T-cell (primary cell): ENCODE results near the gene USH2A. TPM values are rescaled to one million over a fixed set of nuclear protein-coding genes. Genes with fewer than 3 reads are reported as not detected.

Source experiments
- ATAC-seq, 4 experiments: fragments of 200-7000 bp in 3 of 4; fragments of 150-1000 bp in 1 of 4; cut with Tn5 transposase; replicated peaks in 1 of 4; 1 replicate in 3 of 4; 2 replicates in 1 of 4; pipeline ENCODE4 v1.10.0; 2021; ENCODE audit warnings: moderate library complexity in 3 of 4, mild to moderate bottlenecking in 2 of 4, moderate number of reproducible peaks in 1 of 4
- CTCF ChIA-PET, 2 donors: fragments of 300-600 bp; sonication (Branson Sonifier 250); formaldehyde crosslinking; loops; one replicate each; lab custom pipeline; 2022; ENCODE audit warnings: antibody characterized with exemption in 2 of 2; lab: Charles Lee
- POLR2A ChIA-PET, 2 donors: fragments of 300-600 bp; sonication (Branson Sonifier 250); formaldehyde crosslinking; loops; one replicate each; lab custom pipeline; 2022; ENCODE audit warnings: antibody characterized with exemption in 2 of 2; lab: Charles Lee
- DNase-seq, 35 experiments: peaks; one replicate each; pipeline versions ENCODE4 v3.0.0 to v3.0.0-alpha.2; 2013 to 2023
- H3K27ac ChIP-seq: one replicate; pipeline ENCODE4 v1.5.1; 2013; ENCODE audit warnings: low read length
- H3K27me3 ChIP-seq, 2 experiments: replicated peaks in 1 of 2; 1 replicate in 1 of 2; 2 replicates in 1 of 2; pipeline versions ENCODE4 v1.6.1 to v1.7.0; 2013; ENCODE audit warnings: low read length in 1 of 2, mixed read lengths in 1 of 2; ENCODE audit not compliant: control insufficient read depth in 2 of 2, insufficient read depth in 2 of 2; ENCODE audit errors: extremely low read depth in 1 of 2
- H3K36me3 ChIP-seq, 2 donors: 1 replicate in 1 of 2; 2 replicates in 1 of 2; pipeline versions ENCODE4 v1.6.1 to v1.7.0; 2013; ENCODE audit warnings: low read length in 1 of 2; ENCODE audit not compliant: control insufficient read depth in 2 of 2, insufficient read depth in 1 of 2; ENCODE audit errors: extremely low read depth in 1 of 2
- H3K4me1 ChIP-seq, 2 experiments: 1 replicate in 1 of 2; 2 replicates in 1 of 2; pipeline versions ENCODE4 v1.6.1 to v1.7.0; 2013; ENCODE audit warnings: low read length in 2 of 2, mixed read lengths in 1 of 2; ENCODE audit not compliant: insufficient read depth in 2 of 2, control insufficient read depth in 1 of 2; ENCODE audit errors: extremely low read depth in 1 of 2
- H3K4me3 ChIP-seq, 2 donors: 1 replicate in 1 of 2; 2 replicates in 1 of 2; pipeline versions ENCODE4 v1.5.1 to v1.7.0; 2013; ENCODE audit warnings: mild to moderate bottlenecking in 2 of 2, low read length in 1 of 2, moderate library complexity in 1 of 2; ENCODE audit not compliant: control insufficient read depth in 1 of 2; ENCODE audit errors: extremely low read depth in 1 of 2
- H3K9me3 ChIP-seq: 2 replicates; pipeline ENCODE4 v1.7.0; 2013
- H3K27ac Mint-ChIP-seq, 2 donors: one replicate each; pipeline ENCODE4 v1.8.0; 2020 to 2021; ENCODE audit warnings: mild to moderate bottlenecking in 2 of 2, mixed read lengths in 2 of 2
- H3K27me3 Mint-ChIP-seq, 2 donors: one replicate each; pipeline ENCODE4 v1.8.0; 2021 to 2022; ENCODE audit warnings: mixed read lengths in 2 of 2
- H3K36me3 Mint-ChIP-seq: one replicate; pipeline ENCODE4 v1.8.0; 2021; ENCODE audit warnings: mixed read lengths
- H3K4me1 Mint-ChIP-seq, 3 donors: one replicate each; pipeline ENCODE4 v1.8.0; 2020 to 2022; ENCODE audit warnings: mixed read lengths in 3 of 3, mild to moderate bottlenecking in 1 of 3
- H3K4me3 Mint-ChIP-seq, 3 donors: one replicate each; pipeline ENCODE4 v1.8.0; 2020 to 2022; ENCODE audit warnings: mild to moderate bottlenecking in 3 of 3, mixed read lengths in 3 of 3, moderate library complexity in 3 of 3
- H3K9me3 Mint-ChIP-seq, 3 donors: one replicate each; pipeline ENCODE4 v1.8.0; 2020 to 2022; ENCODE audit warnings: mixed read lengths in 3 of 3
- WGBS: methylation state at CpG from one replicate; pipeline ENCODE4 v1.1.5; 2013; ENCODE audit warnings: missing lambda C conversion rate; ENCODE audit not compliant: insufficient coverage; 5-methylcytosine and 5-hydroxymethylcytosine counted together
- total RNA-seq, 35 experiments: library from RNA in 6 of 35; stranded (reverse) in 6 of 35; fragments of 120-200 nt in 1 of 35; gene quantifications; one replicate each; pipeline versions ENCODE4 v1.2.1 to v1.2.4 and lab custom pipeline; 2013 to 2026

USH2A gene
- total RNA-seq, 5 donors from 2014 or later (not counting 1 experiment from before 2014, with no cell fraction given): not detected

- H3K27me3 Mint-ChIP-seq: no peaks in the 10 kb centered on the region
- no peak overlapping the region for H3K4me3 Mint-ChIP-seq
- Histone ChIP-seq H3K9me3 (no peaks in the 10 kb centered on the region), H3K27me3 (no peaks in the 10 kb centered on the region), H3K27ac (no peak overlapping the region), H3K4me1 (no peaks in the 10 kb centered on the region), H3K36me3 (no peaks in the 10 kb centered on the region), H3K4me3 (no peak overlapping the region)
- POLR2A ChIA-PET: no interaction called here
- CTCF ChIA-PET: no interaction called here
- no peaks in the 10 kb centered on the region for H3K9me3 Mint-ChIP-seq
- ATAC-seq (no peak), DNase-seq (no peak)
- 100% methylated on average over 2 of the region's 3 CpGs for WGBS
- no peaks in the 10 kb centered on the region for H3K36me3 Mint-ChIP-seq
- no peak overlapping the region for H3K27ac Mint-ChIP-seq
- no peaks in the 10 kb centered on the region for H3K4me1 Mint-ChIP-seq
Observed at GRCh38 chr1:215728169-215728568, 695.1 kb downstream of the USH2A start.

GRCh38 chr1:215720126-215720525 lies 703.1 kb downstream of the USH2A start:
- H3K4me1 ChIP-seq: no peaks in the 10 kb centered on the region
- Mint-ChIP-seq H3K9me3 (peaks cover 4 to 14% (median 8%) of the 10 kb centered on the region in 3 donors), H3K27ac (no peak overlapping the region), H3K4me3 (no peak overlapping the region), H3K36me3 (no peaks in the 10 kb centered on the region), H3K27me3 (no peaks in the 10 kb centered on the region), H3K4me1 (no peaks in the 10 kb centered on the region)
- DNase-seq: no peak
- no peak overlapping the region for H3K27ac ChIP-seq
- no peaks in the 10 kb centered on the region for H3K9me3 ChIP-seq
- ATAC-seq: no peak
- no peak overlapping the region for H3K4me3 ChIP-seq
- H3K27me3 ChIP-seq: no peaks in the 10 kb centered on the region
- POLR2A ChIA-PET: no interaction called here
- no peaks in the 10 kb centered on the region for H3K36me3 ChIP-seq
- CTCF ChIA-PET: no interaction called here

DNA sequence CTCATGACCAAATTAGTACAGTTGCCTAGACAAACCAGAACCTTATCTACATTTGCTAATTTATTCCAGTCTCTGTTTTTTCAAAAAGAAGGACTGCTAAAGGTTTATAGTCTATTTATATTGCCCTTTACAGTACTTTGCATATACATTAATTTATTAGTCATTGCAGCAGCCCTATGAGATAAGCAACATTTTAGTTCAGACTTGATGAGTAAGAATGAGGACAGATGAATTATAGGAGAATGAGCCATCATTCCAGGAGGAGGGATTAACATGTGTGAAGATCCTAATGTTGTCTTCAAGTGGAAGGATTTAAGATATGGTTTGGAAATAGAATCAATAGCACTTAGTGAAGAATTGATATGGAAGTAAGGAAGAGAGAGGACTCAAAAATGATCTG lies 703.7 kb downstream of the USH2A start:
- H3K36me3 Mint-ChIP-seq: no peaks in the 10 kb centered on the region
- H3K27ac Mint-ChIP-seq: no peak overlapping the region
- no peaks in the 10 kb centered on the region for H3K4me1 Mint-ChIP-seq
- H3K4me3 Mint-ChIP-seq: no peak overlapping the region
- Histone ChIP-seq H3K27ac (no peak overlapping the region), H3K4me1 (no peaks in the 10 kb centered on the region), H3K9me3 (no peaks in the 10 kb centered on the region), H3K36me3 (no peaks in the 10 kb centered on the region), H3K4me3 (no peak overlapping the region), H3K27me3 (no peaks in the 10 kb centered on the region)
- ChIA-PET POLR2A (no interaction called here), CTCF (no interaction called here)
- peaks cover 4 to 14% (median 8%) of the 10 kb centered on the region in 3 donors for H3K9me3 Mint-ChIP-seq
- DNase-seq (no peak), ATAC-seq (no peak)
- no peaks in the 10 kb centered on the region for H3K27me3 Mint-ChIP-seq

GRCh38 chr1:215718575-215719287 lies 704.5 kb downstream of the USH2A start:
- Mint-ChIP-seq H3K27ac (no peak overlapping the region), H3K36me3 (no peaks in the 10 kb centered on the region), H3K4me3 (no peak overlapping the region), H3K9me3 (peaks cover 4 to 14% (median 8%) of the 10 kb centered on the region in 3 donors), H3K27me3 (no peaks in the 10 kb centered on the region), H3K4me1 (no peaks in the 10 kb centered on the region)
- CTCF ChIA-PET: interaction anchor here in 1 of 2 donors (0.6 kb wide), 1 partner anchor 11 kb away, joined by 3 read pairs; no protein-coding TSS in a partner anchor
- POLR2A ChIA-PET: no interaction called here
- Histone ChIP-seq H3K27ac (no peak overlapping the region), H3K4me1 (no peaks in the 10 kb centered on the region), H3K4me3 (no peak overlapping the region), H3K36me3 (no peaks in the 10 kb centered on the region), H3K9me3 (no peaks in the 10 kb centered on the region), H3K27me3 (no peaks in the 10 kb centered on the region)
- no peak for ATAC-seq
- DNase-seq: no peak
- WGBS: 60% methylated on average over 1 of the region's 3 CpGs

GRCh38 chr1:215717677-215718426 lies 705.4 kb downstream of the USH2A start:
- no peak overlapping the region for H3K27ac Mint-ChIP-seq
- Histone ChIP-seq H3K4me3 (no peak overlapping the region), H3K36me3 (no peaks in the 10 kb centered on the region), H3K9me3 (no peaks in the 10 kb centered on the region), H3K27ac (no peak overlapping the region), H3K4me1 (no peaks in the 10 kb centered on the region), H3K27me3 (no peaks in the 10 kb centered on the region)
- ChIA-PET CTCF (no interaction called here), POLR2A (no interaction called here)
- no peak for DNase-seq
- H3K4me3 Mint-ChIP-seq: no peak overlapping the region
- peaks cover 4 to 14% (median 8%) of the 10 kb centered on the region in 3 donors for H3K9me3 Mint-ChIP-seq
- H3K27me3 Mint-ChIP-seq: no peaks in the 10 kb centered on the region
- WGBS: no CpG with 5 or more reads among the region's 4 CpGs
- no peak for ATAC-seq
- H3K4me1 Mint-ChIP-seq: no peaks in the 10 kb centered on the region
- H3K36me3 Mint-ChIP-seq: no peaks in the 10 kb centered on the region

- no peaks in the 10 kb centered on the region for H3K27me3 ChIP-seq
- no CpG with 5 or more reads among the region's 4 CpGs for WGBS
- no peak overlapping the region for H3K4me3 ChIP-seq
- no peaks in the 10 kb centered on the region for H3K36me3 Mint-ChIP-seq
- H3K27me3 Mint-ChIP-seq: no peaks in the 10 kb centered on the region
- no peaks in the 10 kb centered on the region for H3K36me3 ChIP-seq
- no peak overlapping the region for H3K27ac Mint-ChIP-seq
- ChIA-PET POLR2A (no interaction called here), CTCF (no interaction called here)
- ATAC-seq: no peak
- no peak overlapping the region for H3K4me3 Mint-ChIP-seq
- no peaks in the 10 kb centered on the region for H3K9me3 ChIP-seq
- no peaks in the 10 kb centered on the region for H3K4me1 Mint-ChIP-seq
- H3K4me1 ChIP-seq: no peaks in the 10 kb centered on the region
- H3K9me3 Mint-ChIP-seq: no peaks in the 10 kb centered on the region
- no peak overlapping the region for H3K27ac ChIP-seq
- no peak for DNase-seq
Observed at GRCh38 chr1:215710899-215711225, 712.4 kb downstream of the USH2A start.
